Caco-2 (cell line): Measurements from ENCODE around the gene MAP1A. TPM values are rescaled to one million over a fixed set of nuclear protein-coding genes. Genes with fewer than 3 reads are reported as not detected.

Experiments used
- BruUV-seq: library from RNA; stranded (reverse); fragments of 400-500 nt; replicated peaks from 2 replicates; lab custom pipeline; 2021; lab: Mats Ljungman, UMichigan
- CTCF ChIA-PET: fragments of 300-600 bp; sonication (Branson Sonifier 250); formaldehyde crosslinking; loops from one replicate; lab custom pipeline; 2022; ENCODE audit warnings: antibody characterized with exemption; lab: Charles Lee
- POLR2A ChIA-PET: fragments of 300-600 bp; sonication (Branson Sonifier 250); formaldehyde crosslinking; loops from one replicate; lab custom pipeline; 2022; ENCODE audit warnings: antibody characterized with exemption; lab: Charles Lee
- DNase-seq, 2 experiments: peaks; one replicate each; pipeline versions ENCODE4 v3.0.0 to v3.0.0-alpha.2; 2020 to 2022
- H3K27me3 ChIP-seq: replicated peaks from 2 replicates; pipeline ENCODE4 v1.6.0; 2011; ENCODE audit warnings: low read length; ENCODE audit not compliant: control insufficient read depth, insufficient read depth
- H3K36me3 ChIP-seq: 2 replicates; pipeline ENCODE4 v1.5.1; 2011; ENCODE audit warnings: low read length; ENCODE audit not compliant: control insufficient read depth, insufficient read depth
- H3K4me1 ChIP-seq: fragments of 250-450 bp; sonication (Bioruptor Pico); 2 replicates; pipeline ENCODE4 v1.5.1; 2020; ENCODE audit warnings: mild to moderate bottlenecking
- H3K4me3 ChIP-seq: 2 replicates; pipeline ENCODE4 v1.5.1; 2011; ENCODE audit warnings: low read depth, mild to moderate bottlenecking, control low read depth, low read length
- H3K9me3 ChIP-seq: fragments of 250-450 bp; sonication (Bioruptor Pico); 2 replicates; pipeline ENCODE4 v1.5.1; 2020; ENCODE audit warnings: mild to moderate bottlenecking, moderate library complexity
- H3K27ac Mint-ChIP-seq: one replicate; pipeline ENCODE4 v1.8.0; 2022; ENCODE audit warnings: mixed read lengths; ENCODE audit not compliant: unreplicated experiment
- H3K27me3 Mint-ChIP-seq: one replicate; pipeline ENCODE4 v1.8.0; 2022; ENCODE audit warnings: mixed read lengths; ENCODE audit not compliant: insufficient read depth, unreplicated experiment
- H3K36me3 Mint-ChIP-seq: one replicate; pipeline ENCODE4 v1.8.0; 2022; ENCODE audit warnings: mild to moderate bottlenecking, mixed read lengths; ENCODE audit not compliant: insufficient read depth, unreplicated experiment
- H3K4me1 Mint-ChIP-seq: one replicate; pipeline ENCODE4 v1.8.0; 2022; ENCODE audit warnings: low read depth, mixed read lengths; ENCODE audit not compliant: unreplicated experiment
- H3K4me3 Mint-ChIP-seq: one replicate; pipeline ENCODE4 v1.8.0; 2022; ENCODE audit warnings: mild to moderate bottlenecking, moderate library complexity, mixed read lengths; ENCODE audit not compliant: unreplicated experiment
- H3K9me3 Mint-ChIP-seq: one replicate; pipeline ENCODE4 v1.8.0; 2022; ENCODE audit warnings: mixed read lengths; ENCODE audit not compliant: unreplicated experiment
- intact Hi-C: fragments of 100-400 bp; cut with micrococcal nuclease; formaldehyde crosslinking; loops from one replicate; pipeline ENCODE4 v1.10.0; 2022; ENCODE audit not compliant: unreplicated experiment
- total RNA-seq: library from RNA; stranded (reverse); gene quantifications from 2 replicates; pipeline ENCODE4 v1.2.3, GENCODE V29; 2022
- TF ChIP-seq, protein P1 (sequence below), 2 experiments: fragments of 200-600 bp in 1 of 2; IDR thresholded peaks; 1 replicate in 1 of 2; 2 replicates in 1 of 2; pipeline versions ENCODE4 v1.5.1 to v1.8.0; 2011 to 2022; ENCODE audit warnings: antibody characterized with exemption in 1 of 2, control low read depth in 1 of 2, inconsistent platforms in 1 of 2, low read depth in 1 of 2, low read length in 1 of 2, mild to moderate bottlenecking in 1 of 2, moderate library complexity in 1 of 2; ENCODE audit not compliant: insufficient read depth in 1 of 2, severe bottlenecking in 1 of 2, unreplicated experiment in 1 of 2

The MAP1A gene
- total RNA-seq, 1 experiment from 2014 or later = 0.84 TPM

DNA sequence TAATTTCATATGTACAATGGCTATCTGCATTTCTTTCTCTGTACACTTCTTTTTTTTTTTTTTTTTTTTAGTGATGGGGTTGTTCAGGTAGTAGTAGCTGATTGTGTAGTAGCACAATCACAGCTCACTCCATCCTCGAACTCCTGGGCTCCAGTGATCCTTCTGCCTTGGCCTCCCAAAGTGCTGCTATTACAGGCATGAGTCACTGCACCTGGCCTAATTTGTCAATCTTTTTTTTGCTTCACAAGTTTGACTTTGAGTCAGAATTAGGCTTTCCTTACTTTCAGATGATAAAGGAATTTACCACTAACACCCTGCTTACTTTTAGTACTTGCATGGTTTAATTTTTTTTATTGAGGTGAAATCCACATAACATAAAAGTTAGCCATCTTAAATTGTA, 28.0 kb downstream of the MAP1A start:
- H3K9me3 ChIP-seq = peaks cover 5% of the 10 kb centered on the region
- DNase-seq = no peak
- POLR2A ChIA-PET = no interaction called here
- BruUV-seq = no TSS peak
- H3K27me3 ChIP-seq = no peaks in the 10 kb centered on the region
- CTCF ChIA-PET = interaction anchor here (0.6 kb wide), 1 partner anchor 39 kb away, joined by 3 read pairs; no protein-coding TSS in a partner anchor
- no peaks in the 10 kb centered on the region for H3K36me3 Mint-ChIP-seq
- H3K36me3 ChIP-seq = peaks cover 1% of the 10 kb centered on the region; the same call in 1 of the 2 replicates
- no peaks in the 10 kb centered on the region for H3K9me3 Mint-ChIP-seq
- intact Hi-C loops = no loop called here
- TF ChIP-seq, protein P1, sequence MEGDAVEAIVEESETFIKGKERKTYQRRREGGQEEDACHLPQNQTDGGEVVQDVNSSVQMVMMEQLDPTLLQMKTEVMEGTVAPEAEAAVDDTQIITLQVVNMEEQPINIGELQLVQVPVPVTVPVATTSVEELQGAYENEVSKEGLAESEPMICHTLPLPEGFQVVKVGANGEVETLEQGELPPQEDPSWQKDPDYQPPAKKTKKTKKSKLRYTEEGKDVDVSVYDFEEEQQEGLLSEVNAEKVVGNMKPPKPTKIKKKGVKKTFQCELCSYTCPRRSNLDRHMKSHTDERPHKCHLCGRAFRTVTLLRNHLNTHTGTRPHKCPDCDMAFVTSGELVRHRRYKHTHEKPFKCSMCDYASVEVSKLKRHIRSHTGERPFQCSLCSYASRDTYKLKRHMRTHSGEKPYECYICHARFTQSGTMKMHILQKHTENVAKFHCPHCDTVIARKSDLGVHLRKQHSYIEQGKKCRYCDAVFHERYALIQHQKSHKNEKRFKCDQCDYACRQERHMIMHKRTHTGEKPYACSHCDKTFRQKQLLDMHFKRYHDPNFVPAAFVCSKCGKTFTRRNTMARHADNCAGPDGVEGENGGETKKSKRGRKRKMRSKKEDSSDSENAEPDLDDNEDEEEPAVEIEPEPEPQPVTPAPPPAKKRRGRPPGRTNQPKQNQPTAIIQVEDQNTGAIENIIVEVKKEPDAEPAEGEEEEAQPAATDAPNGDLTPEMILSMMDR (IDR thresholded peaks at IDR 0.05; ENCODE audit: insufficient read depth in 1 of 2, low read depth in 1 of 2, low read length in 1 of 2, severe bottlenecking in 1 of 2, unreplicated experiment in 1 of 2) = no peak
- H3K4me1 Mint-ChIP-seq = no peaks in the 10 kb centered on the region
- no peak overlapping the region for H3K27ac Mint-ChIP-seq
- no peak overlapping the region for H3K4me3 Mint-ChIP-seq
- H3K4me3 ChIP-seq = no peak overlapping the region
- H3K27me3 Mint-ChIP-seq = no peaks in the 10 kb centered on the region
- no peaks in the 10 kb centered on the region for H3K4me1 ChIP-seq

DNA sequence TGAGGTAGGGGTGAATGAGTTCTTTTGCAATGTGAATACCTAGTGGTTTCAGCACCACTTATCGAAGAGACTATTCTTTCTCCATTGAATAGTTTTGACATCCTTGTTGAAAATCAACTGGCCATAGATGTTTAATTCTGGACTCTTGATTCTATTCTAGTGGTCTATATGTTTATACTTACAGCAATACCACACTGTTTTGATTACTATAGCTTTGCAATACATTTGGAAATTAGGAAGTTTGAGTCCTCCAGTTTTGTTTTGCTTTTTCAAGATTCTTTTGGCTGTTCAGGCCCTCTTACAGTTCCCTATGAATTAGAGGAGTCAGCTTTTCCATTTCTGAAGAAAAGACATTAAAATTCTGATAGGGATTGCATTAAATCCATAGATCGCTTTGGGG, 30.1 kb downstream of the MAP1A start:
- H3K9me3 ChIP-seq = peaks cover 5% of the 10 kb centered on the region
- Mint-ChIP-seq H3K27me3 (no peaks in the 10 kb centered on the region), H3K4me1 (no peaks in the 10 kb centered on the region), H3K27ac (no peak overlapping the region), H3K36me3 (no peaks in the 10 kb centered on the region), H3K9me3 (no peaks in the 10 kb centered on the region), H3K4me3 (no peak overlapping the region)
- DNase-seq = no peak
- no peaks in the 10 kb centered on the region for H3K27me3 ChIP-seq
- H3K4me3 ChIP-seq = no peak overlapping the region
- intact Hi-C loops = no loop called here
- peaks cover 1% of the 10 kb centered on the region; the same call in 1 of the 2 replicates for H3K36me3 ChIP-seq
- TF ChIP-seq, protein P1 (IDR thresholded peaks at IDR 0.05; ENCODE audit: insufficient read depth in 1 of 2, low read depth in 1 of 2, low read length in 1 of 2, severe bottlenecking in 1 of 2, unreplicated experiment in 1 of 2) = no peak
- CTCF ChIA-PET = no interaction called here
- no peaks in the 10 kb centered on the region for H3K4me1 ChIP-seq
- POLR2A ChIA-PET = no interaction called here
- no TSS peak for BruUV-seq

DNA sequence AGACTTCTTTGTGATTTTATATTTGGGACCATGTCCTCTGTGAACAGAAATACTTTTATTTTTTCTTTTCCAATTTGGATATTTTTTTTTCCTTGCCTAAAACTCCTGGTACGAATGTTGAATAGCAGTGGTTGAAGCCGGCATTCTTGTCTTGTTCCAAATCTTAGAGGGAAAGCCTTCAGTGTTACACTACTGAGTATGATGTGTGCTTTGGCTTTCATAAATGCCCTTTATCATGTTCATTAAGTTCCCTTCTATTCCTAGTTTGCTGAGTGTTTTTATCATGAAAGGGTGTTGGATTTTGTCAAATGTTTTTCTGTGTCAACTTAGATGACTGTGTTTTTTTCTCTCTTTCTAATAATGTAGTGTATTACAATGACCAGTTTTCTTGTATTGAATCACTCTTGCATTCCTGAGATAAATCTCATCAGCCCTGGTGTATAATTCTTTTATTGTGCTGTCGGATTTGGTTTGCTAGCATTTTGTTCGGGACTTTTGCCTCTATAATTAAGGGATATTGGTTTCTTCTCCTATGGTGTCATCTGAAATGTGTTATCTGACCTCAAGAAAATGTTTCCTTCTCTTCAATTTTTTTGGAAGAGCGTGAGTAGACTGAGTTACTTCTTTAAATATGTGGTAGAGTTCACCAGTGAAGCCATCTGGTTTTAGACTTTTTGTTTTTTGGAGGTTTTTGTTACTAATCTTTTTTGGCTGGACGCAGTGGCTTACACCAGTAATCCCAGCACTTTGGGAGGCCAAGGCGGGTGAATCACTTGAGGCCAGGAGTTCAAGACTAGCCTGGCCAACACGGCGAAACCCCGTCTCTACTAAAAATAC, 33.3 kb downstream of the MAP1A start:
- peaks cover 1% of the 10 kb centered on the region; the same call in 1 of the 2 replicates for H3K36me3 ChIP-seq
- CTCF ChIA-PET = no interaction called here
- Mint-ChIP-seq H3K27ac (no peak overlapping the region), H3K9me3 (no peaks in the 10 kb centered on the region), H3K4me1 (no peaks in the 10 kb centered on the region), H3K4me3 (no peak overlapping the region), H3K27me3 (no peaks in the 10 kb centered on the region), H3K36me3 (no peaks in the 10 kb centered on the region)
- no peak overlapping the region for H3K4me3 ChIP-seq
- no TSS peak for BruUV-seq
- H3K9me3 ChIP-seq = peaks cover 5% of the 10 kb centered on the region
- no peaks in the 10 kb centered on the region for H3K4me1 ChIP-seq
- intact Hi-C loops = no loop called here
- TF ChIP-seq, protein P1 (IDR thresholded peaks at IDR 0.05; ENCODE audit: insufficient read depth in 1 of 2, low read depth in 1 of 2, low read length in 1 of 2, severe bottlenecking in 1 of 2, unreplicated experiment in 1 of 2) = no peak
- POLR2A ChIA-PET = no interaction called here
- no peaks in the 10 kb centered on the region for H3K27me3 ChIP-seq
- DNase-seq = no peak
